ENCODE data around the gene CDK5RAP2. TPM values are rescaled to one million over a fixed set of nuclear protein-coding genes. Genes with fewer than 3 reads are reported as not detected.

Gene CDK5RAP2
- total RNA-seq: 20.8 and 27.5 TPM in 2 replicates

DNA sequence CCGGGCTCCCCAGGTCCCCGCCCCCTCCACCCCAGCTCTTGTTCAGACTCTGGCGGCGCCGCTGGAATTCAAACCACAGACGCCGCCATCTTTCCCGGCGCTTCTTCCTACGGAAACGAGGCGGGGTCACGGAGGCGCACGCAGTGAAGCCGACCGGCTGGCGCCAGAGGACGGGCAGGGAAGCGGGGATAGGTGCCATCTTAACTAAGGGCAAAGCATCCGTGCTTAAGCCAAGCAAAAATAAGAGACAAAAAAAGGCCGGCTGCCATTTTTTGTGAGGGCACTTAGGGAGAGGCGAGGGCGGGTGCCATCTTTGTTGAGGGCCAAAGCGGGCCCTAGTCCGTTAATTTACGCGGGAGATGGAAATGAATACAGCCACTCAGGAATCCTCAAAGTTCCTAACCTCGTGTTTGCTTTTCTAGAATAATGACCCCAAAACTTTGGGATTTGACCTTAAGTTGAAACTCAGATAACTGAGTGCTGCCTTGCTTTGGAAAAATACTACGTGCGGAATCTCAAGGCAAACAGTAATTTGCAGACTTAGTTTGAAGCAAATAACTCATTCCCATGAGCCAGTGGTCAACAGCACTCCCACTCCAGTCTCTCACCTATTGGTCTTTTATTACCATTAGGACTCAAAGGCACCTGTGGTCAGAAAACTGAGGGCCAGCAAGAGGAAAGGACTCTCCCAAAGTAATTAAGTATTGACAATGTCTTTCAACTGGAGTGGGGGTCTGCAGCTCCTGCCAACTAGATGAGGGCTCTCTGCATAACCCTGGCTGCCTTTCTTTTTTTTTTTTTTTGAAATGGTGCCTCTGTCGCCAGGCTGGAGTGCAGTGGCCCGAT, at the start of gene CDK5RAP2:
TSS of gene CDK5RAP2 (minus strand) at position 117 of the 846 bp plus-strand sequence. CDS start 189 bp downstream, outside the sequence.

Other genes starting within 250 kb of the CDK5RAP2 start
- gene MEGF9, start 134.3 kb upstream of the CDK5RAP2 start, total RNA-seq: 8.4 and 13.5 TPM in 2 replicates
- 25.9 and 32.9 TPM in 2 replicates for gene FBXW2, start 213.2 kb upstream of the CDK5RAP2 start, total RNA-seq